HG02798 (cell line): ENCODE data around the gene TBC1D3L.
"Not testable (repeated sequence)": the region's sequence is repeated elsewhere in the genome, so short reads cannot be mapped to it uniquely, and the experiment has no call there.

Experiments used
- ATAC-seq: cut with Tn5 transposase; IDR thresholded peaks from one replicate; pipeline ENCODE4 v1.9.1; 2021; ENCODE audit warnings: mild to moderate bottlenecking; ENCODE audit not compliant: unreplicated experiment, poor library complexity

Gene TBC1D3L

DNA sequence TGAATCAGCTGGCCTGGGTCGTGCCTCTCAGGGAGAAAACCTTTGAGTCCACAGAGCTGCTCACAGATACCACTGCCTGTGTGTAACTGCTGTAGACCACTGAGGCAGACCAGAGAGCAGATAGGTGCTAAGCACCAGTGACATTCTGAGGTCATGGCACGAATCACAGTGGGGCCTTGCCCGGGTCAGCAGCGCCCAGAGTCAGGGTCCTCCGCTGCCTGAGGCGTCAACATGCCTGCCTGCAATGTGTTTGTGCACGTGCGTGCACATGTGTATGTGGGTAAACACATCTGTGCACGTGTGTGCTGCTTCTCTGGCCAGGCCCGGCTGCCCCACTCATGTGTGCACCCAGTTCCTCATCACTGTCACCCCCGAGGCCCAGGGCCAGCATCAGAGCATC, at the start of gene TBC1D3L:
Gene TBC1D3L, minus strand, starts transcription at position 101 of the 400 bp plus-strand sequence. CDS start 1,540 bp downstream, outside the sequence.
- ATAC-seq, result not testable (repeated sequence)

DNA sequence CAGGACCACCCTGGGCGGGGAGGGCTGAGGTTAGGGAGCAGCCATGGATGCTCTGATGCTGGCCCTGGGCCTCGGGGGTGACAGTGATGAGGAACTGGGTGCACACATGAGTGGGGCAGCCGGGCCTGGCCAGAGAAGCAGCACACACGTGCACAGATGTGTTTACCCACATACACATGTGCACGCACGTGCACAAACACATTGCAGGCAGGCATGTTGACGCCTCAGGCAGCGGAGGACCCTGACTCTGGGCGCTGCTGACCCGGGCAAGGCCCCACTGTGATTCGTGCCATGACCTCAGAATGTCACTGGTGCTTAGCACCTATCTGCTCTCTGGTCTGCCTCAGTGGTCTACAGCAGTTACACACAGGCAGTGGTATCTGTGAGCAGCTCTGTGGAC, 14.8 kb upstream of the TBC1D3L start, which contains the start of gene TBC1D3D:
Gene TBC1D3D, plus strand, starts transcription at position 301 of the 400 bp plus-strand sequence. CDS start 1,585 bp downstream, outside the sequence.
- ATAC-seq, result not testable (repeated sequence)
